NT2/D1 (cell line): ENCODE data around the gene DLK1.

Source experiments
- YY1 ChIP-seq: IDR thresholded peaks from 2 replicates; pipeline ENCODE4 v1.6.1; 2011; ENCODE audit not compliant: insufficient read length, insufficient read depth
- ZNF274 ChIP-seq: IDR thresholded peaks from 2 replicates; pipeline ENCODE4 v1.6.1; 2011; ENCODE audit warnings: mild to moderate bottlenecking, low read depth, low read length

DNA sequence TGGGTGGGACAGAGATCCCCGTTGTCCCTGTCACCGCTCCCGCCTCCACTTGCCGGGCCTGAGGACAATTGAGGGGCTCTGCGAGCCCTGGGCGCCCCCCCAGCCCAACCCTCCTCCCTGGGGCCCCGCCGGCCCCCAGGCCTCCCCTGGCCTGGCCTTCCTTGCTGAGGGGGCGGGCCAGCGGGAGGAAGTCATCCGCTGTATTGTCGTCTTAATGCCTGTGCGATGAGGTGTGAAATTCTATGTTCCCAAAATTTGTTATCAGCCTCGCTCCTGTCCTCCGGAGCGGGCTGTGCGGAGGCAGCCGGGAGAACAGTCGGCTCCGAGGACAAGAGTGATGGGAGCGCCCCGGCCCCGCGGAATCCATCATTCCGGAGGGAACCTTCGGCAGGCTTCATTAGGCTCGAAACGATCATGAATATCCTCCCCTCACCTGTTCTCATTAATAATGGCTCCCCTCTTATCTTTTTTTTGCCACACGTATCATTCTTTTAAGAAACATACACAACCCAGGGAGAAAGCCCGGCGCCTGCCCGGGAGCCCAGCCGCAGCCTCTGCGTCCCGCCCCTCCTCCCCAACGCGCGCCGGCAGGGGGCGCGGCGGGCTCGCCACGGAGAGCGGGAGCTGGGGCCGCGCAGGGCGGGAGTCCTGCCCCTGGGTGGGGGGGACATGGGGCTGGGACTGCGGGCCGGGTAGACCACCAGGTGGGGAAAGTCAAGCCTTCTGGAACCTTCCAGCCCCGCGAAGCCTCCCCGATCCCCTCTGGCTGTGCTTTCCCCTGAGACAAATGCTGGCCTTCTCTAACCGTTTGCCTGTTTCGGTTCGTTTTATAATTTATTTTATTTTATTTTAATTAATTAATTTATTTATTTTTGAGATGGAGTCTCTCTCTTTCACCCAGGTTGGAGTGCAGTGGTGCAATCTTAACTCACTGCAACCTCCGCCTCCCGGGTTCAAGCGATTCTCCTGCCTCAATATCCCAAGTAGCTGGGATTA is 17.1 kb upstream of the DLK1 start:
- TF ChIP-seq ZNF274 (no peak), YY1 (no peak)
